K562 (cell line): ENCODE measurements around the gene TMEM126B. TPM values are rescaled to one million over a fixed set of nuclear protein-coding genes. Genes with fewer than 3 reads are reported as not detected.
A peak's percentile ranks its signal among the peaks of the same experiment; 100 is the strongest.

ENCODE experiments used
- AFF1 ChIP-seq, 2 experiments: fragments of 450-650 bp; IDR thresholded peaks; 2 replicates each; pipeline ENCODE4 v1.6.1; 2018; ENCODE audit warnings: mild to moderate bottlenecking in 2 of 2, low read depth in 1 of 2; ENCODE audit not compliant: partially characterized antibody in 2 of 2
- FOXJ3 ChIP-seq: sonication (generic); formaldehyde crosslinking; IDR thresholded peaks from 2 replicates; pipeline ENCODE4 v1.4.0; 2020; ENCODE audit warnings: mild to moderate bottlenecking, missing genetic modification reagents
- ID3 ChIP-seq, 2 experiments: fragments of 250-450 bp in 1 of 2; fragments of 450-650 bp in 1 of 2; sonication (Bioruptor Pico) in 1 of 2; IDR thresholded peaks; 2 replicates each; pipeline versions ENCODE4 v1.6.1 to v1.8.0; 2016 to 2021; ENCODE audit warnings: mild to moderate bottlenecking in 2 of 2, moderate library complexity in 2 of 2, missing compliant biosample characterization in 1 of 2, missing genetic modification characterization in 1 of 2
- ILK ChIP-seq: fragments of 450-650 bp; IDR thresholded peaks from 2 replicates; pipeline ENCODE4 v1.6.1; 2016; ENCODE audit warnings: missing genetic modification characterization, low read depth, mild to moderate bottlenecking, missing compliant biosample characterization, moderate library complexity, borderline replicate concordance
- MYC ChIP-seq, 2 experiments: fragments of 250-450 bp in 1 of 2; sonication (Bioruptor Pico) in 1 of 2; IDR thresholded peaks; 2 replicates each; pipeline versions ENCODE4 v1.5.1 to v1.6.1; 2012 to 2021; ENCODE audit warnings: low read depth in 2 of 2, borderline replicate concordance in 1 of 2, improper control_type of control experiment in 1 of 2, low read length in 1 of 2, mild to moderate bottlenecking in 1 of 2, moderate library complexity in 1 of 2
- PHF21A ChIP-seq: fragments of 450-650 bp; IDR thresholded peaks from 2 replicates; pipeline ENCODE4 v1.6.1; 2017; ENCODE audit warnings: low read depth, borderline replicate concordance
- PKNOX1 ChIP-seq: fragments of 450-650 bp; IDR thresholded peaks from 2 replicates; pipeline ENCODE4 v1.6.1; 2016
- RBM39 ChIP-seq: fragments of 200-400 bp; formaldehyde crosslinking; optimal IDR thresholded peaks from 2 replicates; pipeline ENCODE3; 2018; ENCODE audit warnings: low read depth, low read length
- RNF219 ChIP-seq: fragments of 250-450 bp; sonication (Bioruptor Pico); IDR thresholded peaks from 2 replicates; pipeline ENCODE4 v1.5.0; 2022; ENCODE audit warnings: mild to moderate bottlenecking
- SP2 ChIP-seq: IDR thresholded peaks from 2 replicates; pipeline ENCODE4 v1.6.1; 2011; ENCODE audit warnings: mild to moderate bottlenecking, low read depth, low read length, moderate library complexity; ENCODE audit not compliant: poor library complexity, severe bottlenecking; ENCODE audit errors: extremely low read depth
- STAT5B ChIP-seq: fragments of 250-450 bp; sonication (Bioruptor Pico); IDR thresholded peaks from 2 replicates; pipeline ENCODE4 v1.8.0; 2021; ENCODE audit warnings: mild to moderate bottlenecking, inconsistent platforms
- TCFL5 ChIP-seq: fragments of 250-450 bp; sonication (Bioruptor Pico); conservative IDR thresholded peaks from 2 replicates; pipeline ENCODE4 v1.6.1; 2021; ENCODE audit warnings: mild to moderate bottlenecking, moderate library complexity, matching md5 sums
- TEAD1 ChIP-seq, 2 experiments: fragments of 450-650 bp in 1 of 2; sonication (generic) in 1 of 2; formaldehyde crosslinking; IDR thresholded peaks; 2 replicates each; pipeline versions ENCODE4 v1.4.0 to v1.8.0; 2020 to 2022; ENCODE audit warnings: mild to moderate bottlenecking in 2 of 2, missing genetic modification reagents in 1 of 2
- ZNF449 ChIP-seq: fragments of 250-450 bp; sonication (Bioruptor Pico); IDR thresholded peaks from 2 replicates; pipeline ENCODE4 v1.8.0; 2022; ENCODE audit warnings: moderate library complexity, mild to moderate bottlenecking, inconsistent platforms
- polyA plus RNA-seq, 8 experiments: library from polyadenylated mRNA; depleted of rRNA in 4 of 8; stranded (reverse) in 5 of 8; unstranded in 3 of 8; fragments of >200 nt; fragmentation: Nextera tagmentation in 2 of 8; fragmentation: Illumina TruSeq in 1 of 8; extraction: Ambion mirVana in 2 of 8; extraction: Trizol in 1 of 8; gene quantifications; 2 replicates each; pipeline versions ENCODE4 v1.2.1 to v1.2.3, GENCODE V29; 2011 to 2014; ENCODE audit warnings: inconsistent platforms in 1 of 8, missing spikeins in 1 of 8
- total RNA-seq, 7 experiments: library from RNA; depleted of rRNA in 6 of 7; stranded (reverse); fragments of >200 nt in 6 of 7; fragmentation: Illumina TruSeq in 2 of 7; extraction: Trizol in 2 of 7; gene quantifications; 2 replicates each; pipeline versions ENCODE4 v1.2.1 to v1.2.3, GENCODE V29; 2011 to 2021; ENCODE audit warnings: low replicate concordance in 1 of 7

The TMEM126B gene
- total and polyA plus RNA-seq, 9 of the 15 experiments (the other 6 are each of a cell fraction or from before 2014, with no cell fraction given): 85.5 to 226 (median 164) TPM

GRCh38 chr11:85647604-85648299, 19.4 kb downstream of the TMEM126B start, which contains the start of gene TMEM126A (continued):
- TF ChIP-seq AFF1 (IDR thresholded peaks at IDR 0.05; ENCODE audit: low read depth in 1 of 2, partially characterized antibody in 2 of 2) (peak; percentile 38 to 63), TCFL5 (CRISPR knock-in tag) (no peak), RNF219 (CRISPR knock-in tag) (no peak), FOXJ3 (CRISPR knock-in tag) (no peak), SP2 (no peak), PHF21A (no peak), TEAD1 (CRISPR knock-in tag; IDR thresholded peaks at IDR 0.05) (peak in 1 of 2 experiments; percentile 72; a peak in 1 of 4 replicates), STAT5B (CRISPR knock-in tag) (no peak), MYC (IDR thresholded peaks at IDR 0.05; ENCODE audit: low read depth, low read length) (peak; percentile 84), MYC (CRISPR knock-in tag; IDR thresholded peaks at IDR 0.05; ENCODE audit: borderline replicate concordance, low read depth) (no peak), ILK (no peak), PKNOX1 (peak; percentile 41), ZNF449 (CRISPR knock-in tag) (no peak), RBM39 (no peak), ID3 (CRISPR knock-in tag; IDR thresholded peaks at IDR 0.05) (no peak), ID3 (tag; IDR thresholded peaks at IDR 0.05) (peak; percentile 39; the same call in 1 of the 2 replicates)
